ENCODE measurements around the gene MOCS1.

GRCh38 chr6:39903656-39904055 is 30.6 kb downstream of the MOCS1 start:
- TF ChIP-seq EZH2 (IDR thresholded peaks at IDR 0.05; ENCODE audit: low read depth) (no peak), CTCF (conservative IDR thresholded peaks at IDR 0.05) (no peak)
